ENCODE data around the gene SCML2.
"Not testable (repeated sequence)": the region's sequence is repeated elsewhere in the genome, so short reads cannot be mapped to it uniquely, and the experiment has no call there.

The SCML2 gene

GRCh38 chrX:18354369-18355223 is at the start of gene SCML2:
Gene SCML2, minus strand, starts transcription at chrX:18354688. Its CDS starts 20,617 bp downstream, at chrX:18334071.
- no peak for DNase-seq (ENCODE audit: low read depth in 2 of 2, low spot score in 1 of 2)

DNA sequence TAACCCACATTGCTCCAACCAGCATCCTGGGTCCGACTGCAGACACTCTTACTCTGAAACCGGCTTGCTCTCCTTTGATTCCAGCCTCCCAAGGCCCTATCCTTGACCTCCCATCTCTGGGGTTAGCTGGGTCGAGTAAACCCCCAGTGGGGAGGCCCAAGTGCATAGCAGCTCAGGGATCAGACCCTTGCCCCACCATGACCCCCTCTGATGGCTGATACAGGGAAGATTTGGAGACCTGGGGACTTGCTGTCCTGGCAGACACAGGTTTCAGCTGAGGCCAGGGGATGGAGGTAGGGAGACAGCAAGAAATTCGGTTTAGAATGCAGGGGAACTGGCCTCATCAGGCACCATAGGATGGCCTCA is 47.3 kb upstream of the SCML2 start:
- DNase-seq (ENCODE audit: low read depth in 2 of 2, low spot score in 1 of 2), result no peak

GRCh38 chrX:18394477-18394876 is 40.0 kb upstream of the SCML2 start:
- DNase-seq (ENCODE audit: low read depth in 2 of 2, low spot score in 1 of 2), result no peak

- DNase-seq (ENCODE audit: low read depth in 2 of 2, low spot score in 1 of 2), result peak; percentile 27 to 53
Measured at GRCh38 chrX:18390941-18391538, 36.6 kb upstream of the SCML2 start.

DNA sequence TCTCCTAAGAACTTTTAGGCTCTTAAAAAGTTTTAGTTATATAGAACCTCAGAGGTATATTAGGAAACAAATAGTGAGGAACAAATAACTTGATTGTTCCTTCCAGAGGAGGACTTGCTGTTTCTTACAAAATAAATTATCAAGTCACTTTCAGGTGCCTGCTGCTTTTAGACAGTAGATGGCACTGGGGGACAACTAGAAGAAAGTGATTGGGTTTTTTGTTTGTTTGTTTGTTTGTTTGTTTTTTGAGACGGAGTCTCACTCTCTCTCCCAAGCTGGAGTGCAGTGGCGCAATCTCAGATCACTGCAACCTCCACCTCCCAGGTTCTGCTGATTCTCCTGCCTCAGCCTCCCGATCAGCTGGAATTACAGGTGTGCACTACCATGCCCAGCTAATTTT is 35.5 kb upstream of the SCML2 start:
- DNase-seq (ENCODE audit: low read depth in 2 of 2, low spot score in 1 of 2), result no peak

- no peak for DNase-seq (ENCODE audit: low read depth in 2 of 2, low spot score in 1 of 2)
Measured at GRCh38 chrX:18377796-18378195, 23.3 kb upstream of the SCML2 start.

GRCh38 chrX:18375131-18375805 is 20.8 kb upstream of the SCML2 start:
- DNase-seq (ENCODE audit: low read depth in 2 of 2, low spot score in 1 of 2), result not testable (repeated sequence)

- DNase-seq (ENCODE audit: low read depth in 2 of 2, low spot score in 1 of 2), result not testable (repeated sequence)
Measured at GRCh38 chrX:18369096-18369495, 14.6 kb upstream of the SCML2 start.

- no peak for DNase-seq (ENCODE audit: low read depth in 2 of 2, low spot score in 1 of 2)
Measured at GRCh38 chrX:18368402-18368801, 13.9 kb upstream of the SCML2 start.

- no peak for DNase-seq (ENCODE audit: low read depth in 2 of 2, low spot score in 1 of 2)
Measured at GRCh38 chrX:18360867-18361266, 6.4 kb upstream of the SCML2 start.

GRCh38 chrX:18353931-18354368 is 538 bp downstream of the SCML2 start:
- no peak for DNase-seq (ENCODE audit: low read depth in 2 of 2, low spot score in 1 of 2)

- DNase-seq (ENCODE audit: low read depth in 2 of 2, low spot score in 1 of 2), result no peak
Measured at GRCh38 chrX:18351784-18352183, 2.7 kb downstream of the SCML2 start.

- no peak for DNase-seq (ENCODE audit: low read depth in 2 of 2, low spot score in 1 of 2)
Measured at GRCh38 chrX:18348047-18348446, 6.4 kb downstream of the SCML2 start.

- DNase-seq (ENCODE audit: low read depth in 2 of 2, low spot score in 1 of 2), result no peak
Measured at GRCh38 chrX:18309401-18309800, 45.1 kb downstream of the SCML2 start.

DNA sequence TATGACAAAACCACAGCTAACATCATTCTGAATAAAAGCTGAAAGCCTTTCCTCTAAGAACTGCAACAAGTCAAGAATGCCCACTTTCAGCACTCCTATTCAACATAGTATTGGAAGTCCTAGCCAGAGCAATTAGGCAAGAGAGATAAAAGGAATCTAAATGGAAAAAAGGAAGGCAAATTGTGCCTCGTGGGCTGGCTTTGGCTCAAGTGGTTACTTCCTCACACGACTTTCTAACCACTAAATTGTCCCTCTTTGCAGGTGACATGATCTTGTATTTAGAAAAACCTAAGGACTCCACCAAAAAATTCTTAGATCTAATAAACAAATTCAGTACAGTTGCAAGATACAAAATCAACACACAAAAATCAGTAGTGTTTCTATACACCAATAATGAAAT is 57.2 kb downstream of the SCML2 start:
- no peak for DNase-seq (ENCODE audit: low read depth in 2 of 2, low spot score in 1 of 2)

GRCh38 chrX:18294893-18295292 is 59.6 kb downstream of the SCML2 start:
- no peak for DNase-seq (ENCODE audit: low read depth in 2 of 2, low spot score in 1 of 2)

DNA sequence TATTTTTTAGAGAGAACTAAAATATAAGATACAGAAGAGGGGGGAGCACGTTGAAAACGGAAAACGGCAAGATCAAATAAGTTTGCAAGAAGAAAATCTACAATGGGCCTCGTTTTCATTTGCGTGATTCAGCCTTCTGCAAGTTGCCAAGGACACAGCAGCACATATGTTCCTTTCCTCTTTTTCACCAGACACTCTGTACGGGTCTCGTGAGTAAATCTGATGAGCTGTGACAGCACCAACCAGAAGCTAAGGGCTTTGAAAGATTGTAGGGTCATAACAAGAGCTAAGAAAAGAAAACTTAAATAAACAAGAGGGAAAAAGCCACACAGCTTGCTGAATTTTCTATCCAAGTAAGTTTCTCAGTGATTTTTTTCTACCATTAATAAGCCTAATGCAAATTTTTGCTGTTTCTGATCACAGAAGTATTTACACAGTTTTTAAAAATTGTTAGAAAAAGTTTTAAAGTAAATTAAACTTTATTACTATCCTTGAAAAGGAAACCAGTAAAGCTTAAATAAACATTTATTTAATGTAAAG is 63.4 kb downstream of the SCML2 start:
- DNase-seq (ENCODE audit: low read depth in 2 of 2, low spot score in 1 of 2), result no peak

DNA sequence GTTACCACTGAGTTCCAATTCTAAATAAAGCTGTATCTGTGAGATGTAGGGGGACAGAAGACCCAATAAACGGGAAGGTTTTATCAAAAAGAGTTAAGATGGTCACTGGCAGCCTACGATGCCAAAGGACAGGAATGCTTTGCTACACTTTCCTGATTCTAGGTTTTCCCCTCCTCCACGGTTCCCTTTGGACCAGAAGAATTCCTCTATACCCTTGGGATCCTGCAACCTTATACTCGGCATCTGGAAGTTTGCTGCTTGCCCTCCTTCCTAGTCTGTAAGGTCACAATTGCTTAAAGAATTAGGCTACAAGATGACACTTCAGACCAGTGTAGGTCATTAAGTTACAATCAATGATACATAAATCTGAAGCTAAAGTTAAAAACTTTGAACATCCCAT is 64.3 kb downstream of the SCML2 start:
- DNase-seq (ENCODE audit: low read depth in 2 of 2, low spot score in 1 of 2), result no peak

- DNase-seq (ENCODE audit: low read depth in 2 of 2, low spot score in 1 of 2), result no peak
Measured at GRCh38 chrX:18288716-18289115, 65.8 kb downstream of the SCML2 start.

DNA sequence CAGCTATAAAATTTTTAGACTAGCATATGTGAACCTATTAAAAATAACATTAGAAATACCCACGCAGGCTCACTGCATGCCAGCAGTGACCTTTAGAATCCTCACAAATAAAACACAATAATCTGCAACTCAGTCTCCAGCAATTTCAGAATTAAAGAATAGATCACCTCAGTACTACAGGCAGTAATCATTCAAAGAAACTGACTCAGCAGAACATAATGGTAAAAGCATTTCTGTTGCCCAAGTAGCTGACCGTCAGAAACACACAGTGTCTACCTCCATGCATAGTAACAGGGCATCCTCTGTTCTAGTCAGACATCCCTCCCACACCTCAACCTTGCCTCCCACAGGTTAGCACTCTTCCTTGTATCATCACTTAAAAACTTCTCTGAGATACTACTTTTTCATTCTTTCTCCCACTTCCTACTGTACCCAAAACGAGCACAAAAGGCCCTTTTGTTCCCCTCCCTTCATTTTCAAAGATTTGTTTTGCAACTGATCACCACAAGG is 68.1 kb downstream of the SCML2 start:
- DNase-seq (ENCODE audit: low read depth in 2 of 2, low spot score in 1 of 2), result no peak

DNA sequence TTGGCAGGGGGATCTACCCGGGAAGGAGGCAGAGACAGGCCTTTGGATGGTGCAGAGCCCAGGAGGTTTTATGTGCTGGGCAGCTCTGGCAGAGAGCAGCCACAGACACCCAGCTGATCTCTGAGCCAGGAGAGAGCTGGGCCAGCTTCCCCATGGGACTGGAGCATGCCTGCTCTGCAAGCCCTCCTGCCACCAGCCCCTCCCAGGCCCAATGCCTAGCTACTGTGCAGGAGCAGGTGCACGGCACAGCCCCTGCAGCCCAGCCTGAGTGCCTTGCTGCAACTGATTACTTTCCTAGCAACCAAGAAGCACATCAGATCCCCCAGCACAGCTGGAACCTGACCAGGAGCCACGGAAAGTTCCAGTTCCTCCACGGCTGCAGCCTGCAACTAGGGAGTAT is 76.0 kb downstream of the SCML2 start:
- no peak for DNase-seq (ENCODE audit: low read depth in 2 of 2, low spot score in 1 of 2)

- no peak for DNase-seq (ENCODE audit: low read depth in 2 of 2, low spot score in 1 of 2)
Measured at GRCh38 chrX:18272222-18272621, 82.3 kb downstream of the SCML2 start.
